ENCODE results near the gene MZT2B. TPM values are rescaled to one million over a fixed set of nuclear protein-coding genes. Genes with fewer than 3 reads are reported as not detected.
A peak's percentile ranks its signal among the peaks of the same experiment; 100 is the strongest.
"Not testable (repeated sequence)": the region's sequence is repeated elsewhere in the genome, so short reads cannot be mapped to it uniquely, and the experiment has no call there.

The MZT2B gene
- total RNA-seq, 1 donor from 2014 or later: 270 TPM

DNA sequence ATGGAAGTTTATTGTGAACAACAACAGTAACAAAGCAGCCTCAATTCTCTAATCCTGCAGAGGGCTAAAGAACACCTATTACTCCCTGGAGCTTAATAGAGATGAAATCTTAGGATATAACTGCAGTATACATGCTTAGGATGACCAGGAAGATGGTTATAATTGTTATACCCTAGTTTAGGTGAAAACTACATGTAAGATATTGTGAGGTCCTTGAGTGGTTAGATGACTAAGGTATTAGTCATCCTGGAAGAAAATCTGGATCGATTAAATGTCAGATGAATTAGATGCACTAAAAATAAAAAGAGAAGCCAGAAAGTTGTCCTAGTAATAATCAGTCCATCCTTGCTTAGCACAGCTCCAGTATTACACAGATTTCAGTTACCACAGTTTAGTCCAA is 38.4 kb downstream of the MZT2B start:
- ATAC-seq: not testable (repeated sequence)

DNA sequence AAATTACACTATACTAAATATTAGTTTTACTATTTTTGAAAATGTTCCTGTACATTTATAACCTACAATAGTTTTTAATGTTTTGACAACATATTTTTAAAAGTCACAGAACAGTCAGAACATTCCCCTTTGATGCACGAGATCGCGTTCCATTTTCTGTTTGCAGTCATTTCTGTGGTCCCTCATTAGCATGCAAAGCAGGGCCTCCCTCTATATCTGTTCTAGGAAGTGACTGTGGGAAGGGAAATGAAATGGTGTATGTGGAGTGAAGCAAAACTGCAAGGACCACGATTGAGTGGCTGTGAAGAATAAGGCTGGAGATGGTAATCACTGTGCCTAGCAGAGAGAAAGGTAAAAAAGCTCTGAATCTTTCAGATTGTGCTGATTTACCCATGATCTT is 40.5 kb downstream of the MZT2B start:
- ATAC-seq: not testable (repeated sequence)

DNA sequence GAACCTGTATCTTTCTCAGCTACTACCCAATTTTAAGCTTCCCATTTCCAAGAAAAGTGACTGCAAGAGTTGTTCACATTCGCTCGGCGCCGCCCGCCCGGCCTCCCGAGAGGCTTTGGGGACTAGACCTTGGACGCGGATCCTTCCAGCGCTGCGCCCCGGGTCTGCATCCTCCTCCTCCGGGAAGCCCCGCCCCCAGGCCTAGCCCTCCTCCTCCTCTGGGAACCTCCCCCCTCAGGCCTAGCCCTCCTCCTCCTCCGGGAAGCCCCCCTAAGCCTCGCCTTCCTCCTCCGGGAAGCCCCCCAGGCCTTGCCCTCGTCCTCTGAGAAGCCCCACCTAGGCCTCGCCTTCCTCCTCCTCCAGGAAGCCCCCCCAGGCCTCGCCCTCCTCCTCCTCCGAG is 45.9 kb downstream of the MZT2B start:
- ATAC-seq: not testable (repeated sequence)

DNA sequence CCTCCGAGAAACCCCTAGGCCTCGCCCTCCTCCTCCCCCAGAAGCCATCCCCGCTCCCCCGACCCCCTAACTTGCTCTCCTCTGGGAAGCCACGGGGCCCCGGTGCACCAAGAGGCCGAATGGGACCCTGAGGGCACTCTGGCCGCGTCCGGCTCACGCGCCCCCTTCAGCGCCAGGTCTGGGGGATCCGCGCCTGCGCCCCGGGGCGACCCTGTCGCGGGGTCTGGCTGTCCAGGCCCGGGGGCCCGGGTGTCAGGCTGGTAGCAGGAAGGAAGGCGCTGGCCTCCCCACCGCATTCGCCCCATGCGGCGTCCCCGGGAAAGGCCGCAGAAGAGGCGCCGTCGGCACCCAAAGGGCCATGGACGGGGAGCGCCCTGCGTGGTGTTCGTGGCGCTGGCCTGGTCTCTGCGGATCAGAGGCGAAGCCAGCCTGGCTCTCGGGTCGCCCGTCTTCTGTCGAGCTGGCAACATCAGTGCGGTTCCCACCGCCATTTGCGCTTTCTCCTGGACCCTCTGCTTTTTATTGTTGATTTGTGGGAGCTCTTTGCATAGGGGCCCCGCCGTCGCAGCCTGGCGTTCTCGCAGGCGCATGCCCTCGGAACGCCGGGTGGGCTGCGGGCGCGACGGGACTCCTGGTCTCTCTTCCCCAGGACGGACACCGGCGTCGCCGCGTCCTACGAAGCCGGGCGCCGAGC is 46.6 kb downstream of the MZT2B start:
- ATAC-seq: not testable (repeated sequence)

DNA sequence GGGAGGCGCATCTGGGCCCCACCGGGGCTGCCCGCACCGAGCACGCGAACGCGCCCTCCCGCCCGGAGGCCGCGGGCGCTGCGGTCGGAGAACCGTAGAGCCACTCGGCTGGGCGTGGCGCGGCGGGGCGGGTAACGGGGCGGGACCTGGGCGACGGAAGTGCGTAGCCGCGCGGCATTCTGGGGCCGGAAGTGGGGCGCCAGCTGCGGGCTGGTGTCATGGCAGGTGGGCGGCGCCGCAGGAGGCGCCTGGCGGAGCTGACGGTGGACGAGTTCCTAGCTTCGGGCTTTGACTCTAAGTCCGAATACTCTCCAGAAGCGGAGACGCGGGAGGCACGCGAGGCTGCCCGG is 47.1 kb downstream of the MZT2B start:
- ATAC-seq: peak; percentile 36

DNA sequence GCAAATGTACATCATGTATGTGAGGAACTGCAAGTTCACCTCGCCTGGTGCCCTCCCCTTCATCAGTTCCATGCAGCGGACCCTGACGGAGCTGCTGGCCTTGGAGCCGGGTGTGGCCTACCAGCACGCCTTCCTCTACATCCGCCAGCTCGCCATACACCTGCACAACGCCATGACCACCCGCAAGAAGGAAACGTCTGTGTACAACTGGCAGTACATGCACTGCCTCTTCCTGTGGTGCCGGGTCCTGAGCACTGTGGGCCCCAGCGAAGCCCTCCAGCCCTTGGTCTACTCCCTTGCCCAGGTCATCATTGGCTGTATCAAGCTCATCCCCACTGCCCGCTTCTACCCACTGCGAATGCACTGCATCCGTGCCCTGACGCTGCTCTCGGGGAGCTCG is 48.3 kb downstream of the MZT2B start:
- ATAC-seq: not testable (repeated sequence)

DNA sequence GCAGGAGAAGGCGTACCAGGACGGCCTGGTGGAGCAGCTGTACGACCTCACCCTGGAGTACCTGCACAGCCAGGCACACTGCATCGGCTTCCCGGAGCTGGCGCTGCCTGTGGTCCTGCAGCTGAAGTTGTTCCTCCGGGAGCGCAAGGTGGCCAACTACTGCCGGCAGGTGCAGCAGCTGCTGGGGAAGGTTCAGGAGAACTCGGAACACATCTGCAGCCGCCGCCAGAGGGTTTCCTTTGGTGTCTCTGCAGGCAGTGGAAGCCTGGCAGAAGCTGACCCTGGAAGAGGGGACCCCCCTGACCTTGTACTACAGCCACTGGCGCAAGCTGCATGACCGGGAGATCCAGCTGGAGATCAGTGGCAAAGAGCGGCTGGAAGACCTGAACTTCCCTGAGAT is 48.8 kb downstream of the MZT2B start:
- not testable (repeated sequence) for ATAC-seq

DNA sequence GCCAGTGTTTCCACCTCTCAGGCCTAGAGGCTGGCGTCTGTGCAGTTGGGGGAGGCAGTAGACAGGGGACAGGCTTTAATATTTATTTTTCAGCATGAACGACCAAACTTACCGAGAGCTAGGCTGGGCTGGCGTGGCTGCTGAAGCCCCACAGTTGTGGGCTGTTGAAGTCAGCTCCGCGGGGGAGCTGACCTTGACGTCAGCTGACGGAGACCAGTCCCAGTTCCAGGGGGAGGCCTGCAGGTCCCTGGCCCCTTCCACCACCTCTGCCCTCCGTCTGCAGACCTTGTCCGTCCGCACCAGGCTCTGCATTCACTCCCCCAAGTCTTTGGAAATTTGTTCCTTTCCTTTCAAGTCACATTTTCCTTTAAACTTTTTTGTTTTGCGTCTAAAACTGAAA is 49.6 kb downstream of the MZT2B start:
- no peak for ATAC-seq

DNA sequence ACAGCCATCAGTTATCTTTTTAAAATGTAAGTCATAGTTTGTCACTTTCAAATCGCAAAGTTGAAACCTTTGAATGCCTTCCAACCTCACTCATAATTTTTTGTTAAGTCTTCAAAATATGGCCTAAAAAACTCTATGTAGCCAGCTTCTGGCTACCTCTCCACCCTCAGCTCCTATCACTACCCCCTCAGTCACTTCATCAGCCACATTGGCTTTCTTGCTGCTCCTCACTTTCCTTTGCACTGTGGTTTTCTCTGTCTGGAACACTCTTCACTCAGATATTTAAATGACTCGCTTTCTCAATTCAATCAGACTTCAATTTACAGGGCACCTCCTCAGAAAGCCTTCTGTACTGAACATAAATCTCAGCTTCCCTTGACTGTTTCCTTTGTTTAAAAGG is 51.0 kb downstream of the MZT2B start:
- not testable (repeated sequence) for ATAC-seq

DNA sequence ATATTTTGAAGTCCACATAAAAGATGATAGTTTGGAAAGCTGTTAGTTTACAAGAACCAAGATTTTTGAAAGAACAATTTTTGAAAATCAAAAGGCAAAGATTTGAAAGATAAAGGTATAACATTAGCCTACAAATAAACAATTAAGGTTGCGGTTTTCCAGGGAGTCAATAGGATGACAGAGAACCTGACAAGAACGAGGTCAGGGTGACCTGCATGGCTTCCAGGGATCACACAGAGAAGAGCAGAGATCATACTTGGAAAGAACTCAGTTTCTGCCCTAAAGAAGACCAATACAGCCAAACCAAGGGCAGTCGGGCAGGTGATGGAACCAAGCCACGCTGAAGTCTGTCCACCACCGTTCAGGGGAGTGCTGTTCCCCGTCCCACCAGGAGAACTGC is 57.5 kb downstream of the MZT2B start:
- not testable (repeated sequence) for ATAC-seq

Other genes starting within 250 kb of the MZT2B start
- not detected for gene RAB6C, start 202.6 kb upstream of the MZT2B start, total RNA-seq
- not detected for gene POTEF, start 53.0 kb upstream of the MZT2B start, total RNA-seq
- gene CCDC74B, start 37.1 kb upstream of the MZT2B start, total RNA-seq: 0.40 TPM
- 29.6 TPM for gene SMPD4, start 660 bp upstream of the MZT2B start, total RNA-seq
- gene TUBA3E, start 16.2 kb downstream of the MZT2B start, total RNA-seq: not detected
- gene IMP4, start 160.6 kb downstream of the MZT2B start, total RNA-seq: 47.5 TPM
- 19.8 TPM for gene PTPN18, start 173.8 kb downstream of the MZT2B start, total RNA-seq

Data from esophagus mucosa (tissue), 1 donor.